ENCODE results near the gene HDC.

DNA sequence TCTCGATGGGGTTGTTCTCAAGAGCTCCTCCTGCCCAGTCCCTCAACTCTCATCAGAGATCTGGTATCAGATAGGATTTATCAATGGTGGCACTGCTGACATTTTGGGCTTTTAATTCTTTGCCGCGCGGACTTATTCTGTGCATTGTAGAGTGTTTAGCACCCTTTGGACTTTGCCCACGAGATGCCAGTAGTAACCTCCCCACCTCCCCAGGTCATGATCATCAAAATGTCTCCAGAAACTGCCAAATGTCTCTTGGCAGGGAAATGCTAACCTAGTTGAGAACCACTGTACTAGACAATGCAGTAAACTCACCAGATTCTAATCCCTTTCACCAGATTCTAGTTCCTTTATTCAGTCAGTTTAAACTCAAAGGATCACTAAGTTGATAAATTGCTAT, 59.5 kb downstream of the HDC start:
- TF ChIP-seq, protein P1, sequence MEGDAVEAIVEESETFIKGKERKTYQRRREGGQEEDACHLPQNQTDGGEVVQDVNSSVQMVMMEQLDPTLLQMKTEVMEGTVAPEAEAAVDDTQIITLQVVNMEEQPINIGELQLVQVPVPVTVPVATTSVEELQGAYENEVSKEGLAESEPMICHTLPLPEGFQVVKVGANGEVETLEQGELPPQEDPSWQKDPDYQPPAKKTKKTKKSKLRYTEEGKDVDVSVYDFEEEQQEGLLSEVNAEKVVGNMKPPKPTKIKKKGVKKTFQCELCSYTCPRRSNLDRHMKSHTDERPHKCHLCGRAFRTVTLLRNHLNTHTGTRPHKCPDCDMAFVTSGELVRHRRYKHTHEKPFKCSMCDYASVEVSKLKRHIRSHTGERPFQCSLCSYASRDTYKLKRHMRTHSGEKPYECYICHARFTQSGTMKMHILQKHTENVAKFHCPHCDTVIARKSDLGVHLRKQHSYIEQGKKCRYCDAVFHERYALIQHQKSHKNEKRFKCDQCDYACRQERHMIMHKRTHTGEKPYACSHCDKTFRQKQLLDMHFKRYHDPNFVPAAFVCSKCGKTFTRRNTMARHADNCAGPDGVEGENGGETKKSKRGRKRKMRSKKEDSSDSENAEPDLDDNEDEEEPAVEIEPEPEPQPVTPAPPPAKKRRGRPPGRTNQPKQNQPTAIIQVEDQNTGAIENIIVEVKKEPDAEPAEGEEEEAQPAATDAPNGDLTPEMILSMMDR (IDR thresholded peaks at IDR 0.05), result no peak
- TF ChIP-seq POLR2AphosphoS5 (IDR thresholded peaks at IDR 0.05), result no peak
- TF ChIP-seq POLR2A (IDR thresholded peaks at IDR 0.05), result no peak

Measured in sigmoid colon (tissue), 4 donors.